ELR (cell line): Measurements from ENCODE around the gene CFAP299.
"Not testable (repeated sequence)": the region's sequence is repeated elsewhere in the genome, so short reads cannot be mapped to it uniquely, and the experiment has no call there.

Source experiments
- DNase-seq: peaks from one replicate; pipeline ENCODE4 v3.0.0-alpha.2; 2015; ENCODE audit warnings: low read depth

Gene CFAP299

GRCh38 chr4:80388284-80388607, 52.7 kb downstream of the CFAP299 start:
- no peak for DNase-seq

- DNase-seq, result no peak
Observed at GRCh38 chr4:80390178-80390577, 54.6 kb downstream of the CFAP299 start.

DNA sequence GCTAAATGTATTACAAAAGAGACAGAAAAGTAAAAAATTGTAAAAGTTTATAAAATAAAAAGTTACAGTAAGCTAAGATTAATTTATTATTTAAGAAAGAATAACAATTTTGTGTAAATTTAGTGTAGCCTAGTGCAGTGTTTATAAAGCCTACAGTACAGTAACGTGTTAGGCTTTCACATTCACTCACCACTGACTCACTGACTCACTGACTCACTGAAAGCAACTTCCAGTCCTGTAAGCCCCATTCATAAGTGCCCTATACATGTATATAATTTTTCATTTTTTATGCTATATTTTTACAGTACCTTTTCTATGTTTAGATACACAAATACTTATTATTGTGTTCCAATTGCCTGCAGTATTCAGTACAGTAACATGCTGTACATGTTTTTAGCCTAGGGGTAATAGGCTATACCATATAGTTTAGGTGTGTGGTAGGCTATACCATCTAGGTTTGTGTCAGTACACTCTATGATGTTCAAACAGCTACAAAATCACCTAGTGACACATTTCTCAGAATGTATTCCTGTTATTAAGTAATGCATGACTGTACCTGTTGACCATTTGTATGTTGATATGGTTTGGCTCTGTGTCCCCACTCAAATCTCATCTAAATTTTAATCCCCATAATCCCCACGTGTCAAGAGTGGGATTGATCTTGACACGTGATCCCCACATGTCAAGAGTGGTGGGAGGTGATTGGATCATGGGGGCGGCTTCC, 57.9 kb downstream of the CFAP299 start:
- peak; percentile 84 for DNase-seq

DNA sequence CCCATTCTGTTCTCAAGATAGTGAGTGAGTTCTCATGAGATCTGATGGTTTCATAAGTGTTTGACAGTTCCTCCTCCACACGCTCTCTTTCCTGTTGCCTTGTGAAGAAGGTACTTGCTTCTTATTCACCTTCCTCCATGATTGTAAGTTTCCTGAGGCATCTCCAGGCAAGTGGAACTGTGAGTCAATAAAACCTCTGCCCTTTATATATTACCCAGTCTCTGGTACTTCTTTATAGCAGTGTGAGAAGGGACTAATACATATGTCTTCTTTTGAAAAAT, 58.4 kb downstream of the CFAP299 start:
- DNase-seq, result no peak

DNA sequence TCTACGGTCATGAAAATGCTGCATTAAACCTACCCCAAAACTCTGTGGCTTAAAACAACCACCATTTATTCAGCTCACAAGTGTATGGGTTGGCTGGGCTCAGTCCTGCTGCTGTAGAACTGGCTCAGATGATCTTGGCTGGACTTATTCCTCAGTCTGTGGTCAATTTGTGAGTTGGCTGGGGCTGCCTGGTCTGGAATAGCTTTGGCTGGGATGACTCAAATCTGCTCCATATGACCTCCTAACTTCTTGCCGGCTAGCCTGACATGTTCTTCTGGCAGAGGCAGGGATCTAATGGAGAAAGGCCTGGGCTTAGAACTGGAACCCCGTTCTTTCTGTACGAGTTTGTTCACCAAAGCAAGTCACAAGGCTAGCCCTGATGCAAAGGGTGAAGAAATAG, 71.7 kb downstream of the CFAP299 start:
- peak; percentile 61 for DNase-seq

DNA sequence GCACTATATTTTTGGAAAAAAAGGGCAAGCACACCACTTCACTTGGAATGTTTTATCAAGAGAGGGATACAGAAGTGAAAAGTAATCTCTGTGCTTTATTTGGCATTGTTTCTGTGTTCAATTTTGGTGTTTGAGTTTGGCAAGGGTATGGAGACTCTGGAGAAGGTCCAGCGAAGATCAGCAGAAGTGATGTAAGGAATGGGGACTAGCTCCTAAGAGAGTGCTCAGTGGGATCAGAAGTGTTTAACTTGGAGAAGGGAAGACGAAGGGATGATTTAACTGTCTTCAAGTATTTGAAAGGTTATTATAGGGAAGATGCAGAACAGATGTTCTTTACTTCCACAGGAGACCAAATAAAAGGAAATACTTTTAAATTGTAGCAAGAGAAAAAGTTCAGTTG, 74.3 kb downstream of the CFAP299 start:
- DNase-seq, result no peak

- no peak for DNase-seq
Observed at GRCh38 chr4:80412322-80412721, 76.8 kb downstream of the CFAP299 start.

- no peak for DNase-seq
Observed at GRCh38 chr4:80413086-80413485, 77.6 kb downstream of the CFAP299 start.

- no peak for DNase-seq
Observed at GRCh38 chr4:80417019-80417418, 81.5 kb downstream of the CFAP299 start.

- DNase-seq, result no peak
Observed at GRCh38 chr4:80419946-80420345, 84.4 kb downstream of the CFAP299 start.

GRCh38 chr4:80420638-80421037, 85.1 kb downstream of the CFAP299 start:
- no peak for DNase-seq

- DNase-seq, result no peak
Observed at GRCh38 chr4:80422727-80423404, 87.3 kb downstream of the CFAP299 start.

GRCh38 chr4:80423553-80424224, 88.2 kb downstream of the CFAP299 start:
- no peak for DNase-seq

DNA sequence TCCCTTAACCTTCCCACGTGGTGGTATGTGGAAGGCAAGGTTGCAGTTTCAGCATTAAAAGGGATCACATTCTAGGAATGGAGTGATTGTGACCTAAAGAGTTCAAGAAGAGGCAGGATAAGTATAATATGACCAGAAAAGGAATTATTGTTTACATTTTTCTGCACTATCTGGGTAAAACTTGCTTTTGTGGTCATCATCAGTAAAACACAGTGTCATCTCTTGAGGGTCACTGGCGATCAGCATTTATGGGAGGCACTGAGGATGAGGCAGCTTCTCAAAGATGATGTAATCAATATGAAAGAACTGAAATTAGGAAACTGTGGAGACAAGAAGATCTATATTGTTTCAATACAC, 88.7 kb downstream of the CFAP299 start:
- DNase-seq, result no peak

GRCh38 chr4:80425124-80426100, 89.9 kb downstream of the CFAP299 start:
- DNase-seq, result no peak

DNA sequence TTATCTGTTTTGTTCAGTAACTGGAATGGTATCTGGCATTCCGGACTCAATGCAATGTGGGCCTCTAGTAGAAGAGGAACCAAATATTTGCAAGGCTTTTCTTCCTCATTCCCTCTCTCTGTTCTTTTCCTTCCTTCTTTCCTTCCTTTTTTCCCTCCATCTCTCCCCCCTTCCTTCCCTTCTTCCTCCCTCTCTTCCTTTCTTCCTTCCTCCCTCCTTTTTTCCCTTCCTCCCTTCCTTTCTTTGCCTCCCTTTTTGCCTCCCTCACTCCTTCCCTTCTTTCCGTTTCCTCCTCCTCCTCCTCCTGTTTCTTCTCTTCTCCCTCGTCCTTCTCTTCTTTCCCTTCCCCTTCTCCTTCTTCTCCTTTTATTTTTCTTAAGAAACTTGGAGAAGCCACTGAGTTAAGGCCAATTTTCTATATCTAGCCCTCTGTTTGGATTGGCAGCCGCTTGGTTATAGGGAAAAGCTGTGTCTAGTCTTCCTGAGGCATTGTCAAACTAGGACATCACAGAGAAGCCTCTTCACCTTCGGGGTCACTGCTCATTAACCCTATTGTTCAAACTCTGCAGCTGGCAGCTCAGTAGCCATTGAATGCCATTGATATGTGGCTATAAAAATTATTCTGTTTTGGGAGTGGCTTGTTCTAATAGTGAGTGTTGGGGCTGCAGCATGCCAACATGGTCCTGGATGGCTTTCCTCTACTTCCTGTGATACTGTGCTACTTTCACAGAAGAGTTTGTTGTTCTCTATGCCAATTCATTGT, 95.9 kb downstream of the CFAP299 start:
- DNase-seq, result no peak

GRCh38 chr4:80434238-80434637, 98.7 kb downstream of the CFAP299 start:
- peak; percentile 40 for DNase-seq

DNA sequence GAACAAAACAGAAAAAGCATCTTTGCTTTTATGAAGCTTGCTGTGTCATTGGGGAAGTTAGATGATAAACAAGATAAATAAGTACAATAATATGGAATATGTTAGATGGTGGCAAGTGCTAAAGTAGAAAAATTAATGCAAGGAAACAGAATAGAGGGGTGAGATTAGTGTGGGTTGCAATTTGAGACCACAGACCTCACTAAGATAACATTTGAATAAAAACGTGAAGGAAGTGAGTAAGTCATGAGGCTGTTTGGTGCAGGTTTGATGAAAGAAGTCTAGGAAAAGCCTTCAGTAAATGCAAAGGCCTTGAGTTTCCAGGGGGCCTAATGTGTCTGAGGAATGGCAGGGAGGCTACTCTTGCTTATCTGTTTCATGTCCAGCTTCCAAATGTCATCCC, 102.5 kb downstream of the CFAP299 start:
- DNase-seq, result no peak

DNA sequence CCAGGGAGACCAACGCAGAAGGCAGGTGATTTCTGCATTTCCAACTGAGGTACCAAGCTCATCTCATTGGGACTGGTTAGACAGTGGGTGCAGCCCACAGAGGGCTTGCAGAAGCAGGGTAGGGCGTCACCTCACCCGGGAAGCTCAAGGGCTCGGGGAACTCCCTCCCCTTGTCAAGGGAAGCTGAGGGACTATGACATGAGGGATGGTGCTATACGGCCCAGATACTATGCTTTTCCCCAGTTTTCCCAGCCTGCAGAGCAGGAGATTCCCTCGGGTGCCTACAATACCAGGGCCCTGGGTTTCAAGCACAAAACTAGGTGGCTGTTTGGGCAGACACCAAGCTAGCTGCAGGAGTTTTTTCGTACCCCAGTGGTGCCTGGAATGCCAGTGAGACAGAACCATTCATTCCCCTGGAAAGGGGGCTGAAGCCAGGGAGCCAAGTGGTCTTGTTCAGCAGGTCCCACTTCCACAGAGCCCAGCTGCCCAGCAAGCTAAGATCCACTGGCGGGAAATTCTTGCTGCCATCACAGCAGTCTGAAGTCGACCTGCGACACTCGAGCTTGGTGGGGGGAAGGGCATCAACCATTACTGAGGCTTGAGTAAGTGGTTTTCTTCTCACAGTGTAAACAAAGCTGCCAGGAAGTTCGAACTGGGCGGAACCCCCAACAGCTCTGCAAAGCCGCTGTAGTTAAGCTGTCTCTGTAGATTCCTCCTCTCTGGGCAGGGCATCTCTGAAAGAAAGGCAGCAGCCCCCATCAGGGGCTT, 103.9 kb downstream of the CFAP299 start:
- not testable (repeated sequence) for DNase-seq

DNA sequence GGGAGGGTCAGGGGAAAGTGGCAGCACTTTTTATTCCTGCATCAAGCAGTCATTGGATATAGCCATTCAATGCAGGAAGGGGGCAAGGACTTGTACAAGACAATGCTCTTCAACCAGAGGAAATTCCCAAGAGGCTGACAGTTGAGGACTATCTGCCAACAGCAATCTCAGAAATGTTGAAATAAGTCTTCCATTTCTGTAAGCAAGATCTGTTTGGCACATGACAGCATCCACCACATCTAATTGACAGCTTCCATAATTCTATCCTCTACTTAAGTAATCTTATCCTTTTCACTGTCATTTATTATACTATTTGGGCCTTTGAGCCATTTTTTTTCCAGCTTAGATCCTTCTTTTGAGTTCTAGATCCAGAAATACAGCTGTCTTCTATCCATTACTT, 110.7 kb downstream of the CFAP299 start:
- DNase-seq, result no peak

- DNase-seq, result no peak
Observed at GRCh38 chr4:80446664-80447063, 111.1 kb downstream of the CFAP299 start.
